HG02798 (cell line): ENCODE data around the gene GPR61.
A peak's percentile ranks its signal among the peaks of the same experiment; 100 is the strongest.

Experiments used
- ATAC-seq: cut with Tn5 transposase; IDR thresholded peaks from one replicate; pipeline ENCODE4 v1.9.1; 2021; ENCODE audit warnings: mild to moderate bottlenecking; ENCODE audit not compliant: unreplicated experiment, poor library complexity

The GPR61 gene, protein sequence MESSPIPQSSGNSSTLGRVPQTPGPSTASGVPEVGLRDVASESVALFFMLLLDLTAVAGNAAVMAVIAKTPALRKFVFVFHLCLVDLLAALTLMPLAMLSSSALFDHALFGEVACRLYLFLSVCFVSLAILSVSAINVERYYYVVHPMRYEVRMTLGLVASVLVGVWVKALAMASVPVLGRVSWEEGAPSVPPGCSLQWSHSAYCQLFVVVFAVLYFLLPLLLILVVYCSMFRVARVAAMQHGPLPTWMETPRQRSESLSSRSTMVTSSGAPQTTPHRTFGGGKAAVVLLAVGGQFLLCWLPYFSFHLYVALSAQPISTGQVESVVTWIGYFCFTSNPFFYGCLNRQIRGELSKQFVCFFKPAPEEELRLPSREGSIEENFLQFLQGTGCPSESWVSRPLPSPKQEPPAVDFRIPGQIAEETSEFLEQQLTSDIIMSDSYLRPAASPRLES

DNA sequence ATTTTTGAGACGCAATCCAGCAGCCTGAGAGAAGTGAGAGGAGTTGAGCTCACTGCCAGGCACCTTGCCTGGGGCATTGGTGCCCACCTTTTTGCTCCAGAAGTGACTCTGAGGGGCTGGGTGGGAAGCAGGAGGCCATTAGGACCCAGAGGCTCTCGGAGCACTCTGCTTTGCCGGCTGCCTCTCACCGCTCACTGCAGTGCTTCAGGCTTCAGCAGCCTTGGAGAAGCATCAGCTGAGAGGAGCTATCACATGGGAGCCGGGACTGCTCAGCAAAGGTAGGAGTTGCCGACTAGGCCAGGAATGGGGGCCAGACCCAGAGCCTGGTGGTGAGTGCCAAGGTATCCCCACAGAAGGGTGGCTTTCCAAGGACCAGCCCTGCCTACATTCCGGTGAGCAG, at the start of gene GPR61:
Gene GPR61 (plus strand): TSS at position 197 of the 400 bp plus-strand sequence. CDS start 3,151 bp downstream, outside the sequence.
- ATAC-seq = no peak

DNA sequence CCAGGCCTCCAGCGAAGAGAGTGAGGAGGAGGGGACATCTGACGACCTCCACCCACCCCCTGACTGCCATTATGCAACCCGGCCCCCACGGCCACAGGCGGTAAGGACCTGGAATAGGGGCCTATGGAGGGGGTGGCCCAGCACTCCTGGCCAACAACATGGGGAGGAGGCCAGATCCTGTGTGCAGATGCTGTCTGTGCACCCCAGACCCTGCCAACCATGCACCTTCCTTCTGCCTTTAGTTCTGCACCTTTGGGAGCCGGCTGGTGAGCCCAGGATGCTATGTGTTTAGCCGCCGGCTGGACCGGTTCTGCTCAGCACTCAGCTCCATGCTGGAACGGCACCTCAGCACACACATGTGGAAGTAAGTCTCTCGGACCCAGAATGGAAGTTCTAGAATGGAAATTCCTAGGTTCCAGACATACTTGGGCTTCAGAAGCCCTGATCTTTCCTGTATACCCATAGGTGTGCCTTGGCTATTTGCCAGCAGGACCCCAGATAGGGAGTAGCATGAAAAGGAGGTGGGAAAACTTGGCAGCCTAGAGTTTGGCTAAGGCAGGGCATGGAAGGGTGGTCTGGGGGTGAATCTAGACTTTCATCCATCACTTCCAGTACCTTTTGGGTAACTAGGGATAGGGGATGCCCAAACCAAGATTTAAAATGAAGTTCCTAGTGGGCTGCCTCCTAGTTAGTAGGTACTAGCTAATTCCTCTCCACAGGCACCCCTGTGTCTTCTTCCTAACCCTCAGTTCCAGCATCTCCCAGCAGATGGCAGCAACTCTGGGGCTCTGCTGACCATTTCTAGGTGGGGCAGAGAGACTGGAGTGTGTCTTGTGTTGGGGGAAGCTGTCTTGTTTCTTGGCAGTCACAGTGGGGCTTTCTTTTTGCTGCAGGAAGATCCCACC, 49.4 kb upstream of the GPR61 start:
- peak; percentile 37 for ATAC-seq

DNA sequence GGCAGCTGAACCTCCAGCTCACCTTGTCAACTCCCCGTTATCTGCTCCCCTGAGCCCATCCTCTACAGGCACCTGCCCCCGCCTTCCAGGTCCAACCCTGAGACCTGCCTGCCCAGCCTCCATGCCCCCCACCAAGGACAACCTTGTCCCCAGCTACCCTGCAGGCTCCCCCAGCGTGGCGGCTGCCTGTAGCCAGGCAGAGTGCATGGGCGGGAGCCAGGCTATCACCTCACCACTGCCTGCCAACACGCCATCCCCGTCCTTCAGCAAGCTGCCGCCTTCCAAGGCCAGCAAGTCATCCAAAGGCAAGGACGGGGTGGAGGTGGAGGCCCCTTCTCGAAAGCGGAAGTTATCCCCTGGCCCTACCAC, 48.8 kb upstream of the GPR61 start:
- no peak for ATAC-seq

DNA sequence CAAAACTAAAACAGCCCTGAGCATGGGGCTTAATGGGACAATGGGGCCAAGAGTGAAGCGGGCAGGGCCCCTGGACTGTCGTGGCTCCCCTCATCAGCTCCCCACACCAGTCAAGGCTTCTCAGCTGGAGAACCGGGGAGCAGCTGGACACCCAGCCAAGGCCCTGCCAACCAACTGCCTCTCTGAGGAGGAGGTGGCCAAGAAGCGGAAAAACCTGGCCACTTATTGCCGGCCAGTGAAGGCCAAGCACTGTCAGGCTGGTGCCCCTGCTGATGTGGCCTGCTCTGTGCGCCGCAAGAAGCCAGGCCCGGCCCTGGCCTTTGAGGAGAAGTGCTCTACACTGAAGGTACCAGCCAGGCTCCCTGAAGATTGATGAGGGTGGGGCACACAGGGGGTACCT, 48.3 kb upstream of the GPR61 start:
- ATAC-seq = no peak

DNA sequence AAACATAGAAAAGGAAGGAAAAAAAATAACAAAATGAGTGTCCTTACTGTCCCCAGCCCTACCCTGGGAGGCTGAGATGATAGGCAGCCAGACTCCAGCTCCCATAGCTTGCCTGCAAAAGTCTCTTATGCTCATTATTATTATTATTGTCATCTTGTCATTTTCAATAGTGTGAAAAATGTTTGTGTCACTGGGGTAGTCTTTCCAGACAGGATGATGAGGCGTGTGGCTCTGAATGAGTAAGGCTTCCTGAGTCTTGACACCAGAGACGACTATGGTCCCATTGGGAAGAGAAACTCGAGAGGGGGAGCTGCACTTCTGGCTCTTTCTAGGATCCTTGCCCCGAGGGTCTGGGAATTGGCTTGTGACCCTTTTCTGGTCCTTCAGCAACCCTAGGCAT, 46.9 kb upstream of the GPR61 start:
- no peak for ATAC-seq

DNA sequence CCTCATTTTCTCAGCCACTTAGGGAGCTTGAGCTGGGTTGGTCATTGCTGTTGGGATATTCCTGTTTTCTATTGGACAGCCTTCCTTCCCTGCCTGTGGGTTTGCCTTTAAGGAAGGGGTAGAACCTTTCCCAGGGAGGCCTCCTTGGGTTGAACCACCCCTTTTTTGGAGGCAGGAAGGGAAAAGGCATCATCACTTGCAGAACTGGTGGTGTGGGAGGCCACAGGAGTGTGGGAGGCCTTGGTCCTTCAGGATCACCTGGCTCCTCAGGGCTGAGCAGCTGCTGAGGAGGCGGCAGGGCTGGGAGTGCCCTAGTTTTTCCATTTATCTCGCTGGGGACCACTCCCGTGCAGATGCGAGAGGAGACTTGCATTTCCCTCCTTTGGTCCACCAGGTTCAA, 46.4 kb upstream of the GPR61 start:
- ATAC-seq = no peak

DNA sequence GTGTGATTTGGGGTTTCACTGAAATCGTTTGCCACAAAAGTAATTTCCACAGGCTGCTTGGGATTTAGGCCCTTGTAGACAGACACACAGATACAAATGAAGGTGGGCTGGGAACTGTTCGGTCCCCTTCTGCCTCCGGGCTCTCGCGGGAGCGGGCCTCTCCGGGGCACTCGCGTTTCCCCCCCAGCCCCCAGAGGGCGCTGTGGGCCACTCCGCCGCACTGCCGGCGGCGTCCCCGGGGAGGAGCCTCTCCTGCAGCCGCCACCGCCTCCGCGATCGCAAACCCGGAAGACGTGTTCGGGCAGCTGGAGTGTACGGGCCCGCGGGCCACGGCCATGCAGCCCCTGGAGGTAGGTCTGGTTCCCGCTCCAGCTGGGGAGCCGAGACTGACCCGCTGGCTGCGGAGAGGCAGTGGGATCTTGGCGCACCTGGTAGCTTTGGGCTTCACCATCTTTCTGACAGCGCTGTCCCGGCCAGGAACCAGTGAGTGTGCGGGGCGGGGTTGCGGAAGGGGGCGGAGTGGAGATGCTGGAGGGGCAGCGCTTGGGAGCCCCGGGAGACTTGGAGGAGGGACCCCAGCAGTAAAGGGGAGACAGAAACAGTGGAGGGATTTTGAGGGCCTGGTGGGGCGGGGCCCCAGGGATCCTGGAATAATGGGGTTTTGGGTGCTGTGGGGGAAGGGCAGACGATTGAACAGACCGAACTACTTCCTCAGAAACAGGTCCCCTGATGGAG, 45.7 kb upstream of the GPR61 start, which contains the start of gene CYB561D1:
Gene CYB561D1 (plus strand): TSS at position 290 of the 735 bp plus-strand sequence. CDS start 46 bp downstream, at position 336.
- peak; percentile 88 for ATAC-seq

DNA sequence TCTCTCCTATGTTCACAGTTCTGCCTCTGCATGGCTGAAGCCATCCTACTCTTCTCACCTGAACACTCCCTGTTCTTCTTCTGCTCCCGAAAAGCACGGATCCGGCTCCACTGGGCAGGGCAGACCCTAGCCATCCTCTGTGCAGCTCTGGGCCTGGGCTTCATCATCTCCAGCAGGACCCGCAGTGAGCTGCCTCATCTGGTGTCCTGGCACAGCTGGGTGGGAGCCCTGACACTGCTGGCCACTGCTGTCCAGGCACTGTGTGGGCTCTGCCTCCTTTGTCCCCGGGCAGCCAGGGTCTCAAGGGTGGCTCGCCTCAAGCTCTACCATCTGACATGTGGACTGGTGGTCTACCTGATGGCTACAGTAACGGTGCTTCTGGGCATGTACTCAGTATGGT, 43.9 kb upstream of the GPR61 start:
- ATAC-seq = no peak

DNA sequence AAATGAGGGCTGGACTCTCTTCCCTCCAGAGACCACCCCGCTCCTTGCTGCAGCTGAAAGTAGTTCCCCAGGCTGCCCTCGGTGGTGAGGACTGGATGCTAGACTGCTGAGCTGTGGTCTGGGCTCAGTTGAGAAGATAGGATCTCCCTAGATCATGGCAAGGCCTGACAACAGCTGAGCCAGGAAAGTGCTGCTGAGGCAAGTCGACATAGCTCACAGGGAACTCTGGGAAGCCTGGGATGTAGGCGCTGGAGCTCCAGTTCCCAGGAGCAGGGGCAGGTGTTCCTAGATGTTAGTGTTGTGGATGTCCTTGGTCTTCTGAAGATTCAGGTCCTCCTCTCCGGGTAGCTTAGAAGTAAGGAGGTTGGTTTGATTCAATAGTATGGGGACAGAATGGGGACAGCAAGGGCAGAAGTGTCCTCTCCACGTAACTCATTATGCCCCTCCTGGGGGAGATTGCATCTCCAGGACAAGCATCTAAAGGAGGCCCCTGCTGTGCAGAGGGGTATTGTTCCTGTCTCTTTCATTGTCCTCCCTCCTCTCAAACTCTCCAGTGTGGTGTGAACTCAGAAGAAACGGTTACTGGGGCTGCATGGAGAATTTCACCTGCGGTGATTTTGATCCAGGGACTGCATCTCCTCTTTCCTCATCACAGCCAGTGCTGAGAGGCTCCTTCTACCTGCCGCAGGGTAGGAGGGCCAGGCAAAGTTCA, 42.1 kb upstream of the GPR61 start:
- ATAC-seq = no peak

DNA sequence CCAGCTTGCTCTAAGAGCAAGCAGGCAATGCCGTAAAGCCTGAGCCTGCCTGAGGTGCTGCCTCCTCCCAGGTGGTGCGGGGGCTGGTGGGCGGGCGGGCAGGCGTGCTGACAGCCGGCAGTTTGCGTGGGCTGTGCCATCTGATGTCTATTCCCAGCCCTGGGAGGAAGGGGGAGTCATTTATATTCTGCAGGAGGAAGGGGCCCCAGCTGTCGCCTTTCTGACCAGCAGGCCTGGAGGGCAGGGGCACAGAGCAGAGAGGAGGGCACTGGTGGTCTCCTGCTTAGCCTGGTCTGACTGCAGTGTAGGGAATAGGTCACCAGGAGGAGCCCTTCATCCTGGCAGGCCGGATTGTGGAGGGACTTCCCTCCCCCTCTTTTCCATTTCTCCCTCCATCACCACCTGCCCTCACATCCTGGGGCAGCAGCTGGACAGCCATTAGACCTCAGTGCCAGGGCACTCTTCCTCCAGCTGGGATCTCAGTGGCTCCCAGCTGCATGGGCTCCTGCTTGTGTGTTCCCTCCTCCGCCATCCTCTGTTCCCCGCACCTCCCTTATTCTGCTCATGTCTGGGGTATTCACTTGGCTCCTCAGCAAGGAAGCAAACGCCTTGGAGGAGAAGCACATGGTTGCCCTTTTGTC, 41.4 kb upstream of the GPR61 start:
- no peak for ATAC-seq

DNA sequence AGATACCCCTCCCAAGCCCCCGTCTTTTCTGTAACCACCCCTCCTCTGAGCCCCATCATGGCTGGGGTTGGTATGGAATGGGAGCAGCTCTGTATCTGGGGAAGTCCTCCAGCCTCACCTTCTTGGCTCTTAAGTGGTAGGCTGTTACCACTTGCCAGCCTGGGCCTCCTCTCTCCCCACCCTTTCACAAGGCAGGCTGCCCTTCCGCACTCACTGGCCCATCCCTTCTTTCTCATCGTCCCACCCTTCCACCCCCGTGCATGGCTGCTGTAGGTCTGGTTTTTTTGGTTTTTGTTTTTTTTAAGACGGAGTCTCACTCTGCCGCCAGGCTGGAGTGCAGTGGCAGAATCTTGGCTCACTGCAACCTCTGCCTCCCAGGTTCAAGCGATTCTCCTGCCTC, 40.6 kb upstream of the GPR61 start:
- no peak for ATAC-seq

DNA sequence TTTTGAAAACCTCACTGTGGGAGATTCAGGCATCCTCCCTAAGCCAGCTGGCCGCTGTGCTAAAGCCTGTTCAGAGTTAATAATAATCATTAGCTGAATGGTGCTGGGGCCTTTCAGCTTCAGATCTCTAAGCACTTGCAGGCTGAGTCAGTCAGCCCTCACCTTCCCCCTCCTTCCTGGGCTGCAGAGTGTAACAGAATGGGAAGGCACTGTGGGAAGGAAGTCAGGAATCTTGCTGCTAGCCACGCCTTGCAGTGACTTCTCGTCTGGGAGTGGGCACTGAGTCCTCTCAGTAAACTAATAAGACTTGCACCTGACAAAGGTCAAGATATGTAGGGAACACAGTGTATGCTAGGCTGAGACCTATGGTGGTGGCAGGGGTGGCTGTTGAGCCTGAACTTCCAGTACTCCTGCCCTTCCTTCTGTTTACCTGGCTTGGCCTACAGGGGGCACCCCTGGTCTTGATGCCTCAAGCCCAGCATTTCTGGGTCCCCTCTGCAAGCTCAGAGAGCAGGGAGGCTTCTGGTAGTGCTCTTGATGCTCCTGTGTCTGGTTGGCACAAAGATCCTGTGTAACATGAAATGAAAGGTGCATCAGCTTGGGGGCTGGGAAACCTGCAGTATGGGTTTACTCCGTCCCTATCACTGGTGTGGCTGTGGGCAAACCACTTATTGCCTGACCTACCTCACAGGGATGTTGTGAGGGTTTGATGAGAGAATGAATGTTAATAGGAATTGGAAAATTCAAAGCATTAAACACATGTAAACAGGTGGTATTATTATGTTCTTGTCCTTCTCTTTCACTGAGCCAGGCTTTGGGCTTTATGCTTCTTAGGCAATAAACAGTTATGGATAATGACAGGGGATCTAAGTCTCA, 39.8 kb upstream of the GPR61 start:
- no peak for ATAC-seq

DNA sequence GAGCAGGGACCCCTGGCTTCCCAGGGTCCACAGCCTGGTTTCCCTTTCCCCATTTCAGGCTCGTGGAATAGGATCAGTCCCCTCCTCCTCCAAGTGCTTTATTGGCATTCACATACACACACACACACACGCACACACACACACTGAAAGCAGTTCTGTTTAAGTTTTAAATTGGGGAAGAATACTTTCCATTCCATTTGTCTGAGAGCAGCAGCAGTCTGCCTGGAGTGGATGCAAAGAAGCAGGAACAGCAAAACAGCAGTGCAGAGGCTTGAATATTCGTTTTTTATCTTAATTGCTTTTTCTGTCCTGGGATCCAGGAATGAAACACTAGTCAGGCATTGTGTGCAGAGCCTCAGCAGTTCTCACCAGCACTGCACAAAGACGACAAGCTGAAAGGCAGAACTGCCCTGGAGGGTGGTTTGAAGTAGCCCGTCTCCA, 38.7 kb upstream of the GPR61 start:
- no peak for ATAC-seq

DNA sequence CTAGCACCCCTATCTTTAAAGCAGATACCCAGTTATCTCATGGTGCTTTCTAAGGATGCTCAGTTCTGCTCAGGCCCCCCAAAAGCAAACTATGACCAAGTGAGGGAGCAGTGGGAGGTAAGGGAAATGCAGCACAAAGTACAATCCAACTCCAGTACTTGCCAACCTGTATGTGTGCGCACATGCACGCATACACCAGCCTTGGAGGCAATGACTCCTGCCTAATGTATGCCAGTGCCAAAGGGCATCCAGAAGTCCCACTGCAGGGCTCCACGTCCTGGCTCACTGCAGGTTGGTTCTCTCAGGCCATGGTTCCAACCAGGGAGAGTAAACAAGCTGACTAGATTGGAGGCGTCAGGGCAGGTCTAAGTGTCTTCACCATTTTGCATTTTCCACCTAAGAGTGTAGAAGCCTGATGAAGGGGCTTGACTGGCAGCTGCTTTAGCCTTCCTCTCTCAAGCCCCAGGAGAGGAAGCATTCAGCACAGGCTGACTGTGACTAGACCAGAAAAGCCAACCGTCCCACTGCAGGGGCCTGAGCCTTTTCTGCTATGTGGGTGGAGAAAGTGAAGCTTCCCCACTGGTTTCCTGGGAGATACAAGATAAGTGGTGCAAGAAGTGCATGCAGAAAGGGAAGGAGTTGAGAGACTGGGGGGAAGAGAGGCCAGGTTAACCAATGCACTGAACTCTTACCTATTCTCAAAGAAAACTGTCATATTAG, 37.9 kb upstream of the GPR61 start:
- ATAC-seq = no peak

DNA sequence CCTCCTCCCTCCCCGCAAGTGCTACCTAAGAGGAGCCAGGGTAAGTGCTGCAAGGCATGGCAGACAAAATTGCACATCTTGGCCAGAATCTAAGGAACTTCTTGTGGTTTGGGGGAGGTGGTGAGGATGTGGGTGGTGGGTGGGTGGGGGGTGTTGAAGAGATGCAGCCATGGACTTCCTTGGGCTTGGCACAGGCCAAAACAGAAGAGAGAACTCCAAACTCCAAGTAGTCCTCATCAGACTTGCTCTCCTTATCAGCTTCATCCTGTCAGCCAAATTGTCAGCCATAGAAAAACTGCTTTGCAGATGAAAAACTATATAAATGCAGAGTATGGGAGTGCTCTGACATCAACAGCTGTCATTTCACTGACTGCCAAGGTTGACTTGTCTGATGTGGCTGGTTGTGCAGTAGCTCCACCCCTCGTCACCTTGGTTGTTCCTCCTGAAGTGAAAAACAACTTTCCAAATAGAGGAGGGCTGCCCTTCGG, 37.3 kb upstream of the GPR61 start:
- no peak for ATAC-seq

DNA sequence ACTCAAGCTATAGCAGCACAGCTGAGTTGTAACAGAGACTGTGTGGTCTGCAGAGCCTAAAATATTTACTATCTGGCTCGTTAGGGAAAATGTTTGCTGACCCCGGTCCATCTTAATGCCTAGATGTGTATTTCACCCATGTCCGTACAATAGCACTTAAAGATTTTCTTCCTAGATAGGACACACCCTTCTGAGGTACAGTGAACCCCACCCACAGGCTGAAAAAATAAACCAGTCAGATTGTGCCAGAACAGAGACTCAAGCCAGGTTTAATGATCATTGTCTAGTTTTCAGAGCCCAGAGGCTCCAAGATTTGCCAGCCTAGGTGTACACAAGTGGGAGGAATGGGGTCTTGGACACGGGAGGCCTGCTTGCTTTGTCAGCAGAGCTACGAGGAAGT, 35.7 kb upstream of the GPR61 start:
- no peak for ATAC-seq

DNA sequence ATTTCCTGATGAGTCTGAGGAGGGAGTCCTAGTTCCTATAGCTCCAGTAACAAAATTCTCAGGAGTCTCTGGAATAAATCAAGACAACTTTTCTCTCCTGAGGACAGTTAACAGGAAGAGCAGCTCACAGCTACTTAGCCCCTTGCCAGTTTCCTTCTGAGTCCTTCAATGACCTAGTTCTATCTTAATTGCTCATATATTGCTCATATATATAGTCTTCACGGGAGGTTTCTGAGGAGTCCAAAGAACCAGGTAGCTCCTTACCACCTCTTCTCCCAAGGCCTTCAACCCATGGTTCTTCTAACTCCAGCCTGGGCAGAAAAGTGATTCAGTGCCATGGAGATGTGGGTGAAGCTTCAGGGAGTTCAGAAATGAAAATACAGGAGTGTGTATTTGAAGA, 34.7 kb upstream of the GPR61 start:
- no peak for ATAC-seq
